Liver (tissue), 3 donors: ENCODE results near the gene FMOD.

Experiments
- FOXA2 ChIP-seq: IDR thresholded peaks from 2 replicates; pipeline ENCODE4 v1.6.1; 2016; ENCODE audit warnings: antibody characterized with exemption
- GABPA ChIP-seq, 2 donors: IDR thresholded peaks in 1 of 2; conservative IDR thresholded peaks in 1 of 2; 2 replicates each; pipeline ENCODE4 v1.6.1; 2016; ENCODE audit warnings: antibody characterized with exemption in 2 of 2, mild to moderate bottlenecking in 1 of 2, moderate library complexity in 1 of 2
- NR2F2 ChIP-seq: IDR thresholded peaks from 2 replicates; pipeline ENCODE4 v1.6.1; 2016; ENCODE audit warnings: antibody characterized with exemption
- SP1 ChIP-seq: IDR thresholded peaks from 2 replicates; pipeline ENCODE4 v1.6.1; 2018; ENCODE audit warnings: antibody characterized with exemption, mild to moderate bottlenecking
- TAF1 ChIP-seq: conservative IDR thresholded peaks from 2 replicates; pipeline ENCODE4 v1.6.1; 2016; ENCODE audit warnings: antibody characterized with exemption, mild to moderate bottlenecking
- TF ChIP-seq, protein P1 (sequence below): IDR thresholded peaks from 2 replicates; pipeline ENCODE4 v1.6.1; 2016; ENCODE audit warnings: antibody characterized with exemption
- TF ChIP-seq, protein P2 (sequence below): fragments of 150-350 bp; IDR thresholded peaks from 2 replicates; pipeline ENCODE4 v1.5.1; 2017; ENCODE audit warnings: improper control_type of control experiment, low read depth, low read length; ENCODE audit not compliant: missing input control
- TF ChIP-seq, protein P3 (sequence below): IDR thresholded peaks from 2 replicates; pipeline ENCODE4 v1.6.1; 2016; ENCODE audit warnings: antibody characterized with exemption
- TF ChIP-seq, protein P4 (sequence below): IDR thresholded peaks from 2 replicates; pipeline ENCODE4 v1.6.1; 2016; ENCODE audit warnings: antibody characterized with exemption, mild to moderate bottlenecking
- TF ChIP-seq, protein P5 (sequence below): IDR thresholded peaks from 2 replicates; pipeline ENCODE4 v1.6.1; 2016; ENCODE audit warnings: antibody characterized with exemption
- donor health status: healthy.
- donor health status: healthy.

DNA sequence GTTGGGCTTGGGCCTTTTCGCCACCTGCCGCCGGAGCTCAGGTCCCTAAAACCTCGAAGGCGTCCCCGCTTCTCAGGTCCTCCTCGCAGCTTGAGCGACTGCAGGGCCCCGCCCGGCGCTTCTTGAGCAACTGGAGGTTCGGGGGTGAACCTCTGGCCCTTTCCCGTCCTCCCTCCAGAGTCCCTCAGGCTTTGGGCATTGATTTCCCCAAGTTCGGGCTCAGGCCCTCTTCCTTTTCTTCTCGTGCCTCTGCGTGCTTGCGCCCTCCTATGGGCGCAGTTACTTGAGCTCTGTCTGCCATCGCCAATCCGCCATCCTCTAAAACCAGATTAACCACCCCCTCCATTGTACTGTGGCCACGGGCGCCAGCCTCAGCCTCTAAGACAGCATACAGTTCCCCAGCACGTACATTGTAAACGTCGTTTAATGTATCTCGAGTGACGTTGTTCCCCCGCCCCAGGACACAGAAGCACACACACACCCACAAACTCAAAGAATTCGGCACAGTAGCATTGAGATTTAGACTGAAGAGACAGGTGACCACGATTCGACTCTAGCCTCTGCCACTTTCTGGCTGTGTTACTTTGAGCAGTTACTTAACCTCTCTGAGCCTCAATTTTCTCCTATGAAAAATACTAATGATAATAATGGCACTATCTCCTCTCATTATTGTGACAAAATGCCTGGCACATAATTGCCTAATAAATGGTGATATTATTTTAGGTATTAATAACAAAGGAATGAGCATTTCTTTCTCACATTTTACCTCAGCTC is 23.1 kb downstream of the FMOD start:
- TF ChIP-seq, protein P1, sequence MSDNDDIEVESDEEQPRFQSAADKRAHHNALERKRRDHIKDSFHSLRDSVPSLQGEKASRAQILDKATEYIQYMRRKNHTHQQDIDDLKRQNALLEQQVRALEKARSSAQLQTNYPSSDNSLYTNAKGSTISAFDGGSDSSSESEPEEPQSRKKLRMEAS, result no peak
- TF ChIP-seq, protein P2, sequence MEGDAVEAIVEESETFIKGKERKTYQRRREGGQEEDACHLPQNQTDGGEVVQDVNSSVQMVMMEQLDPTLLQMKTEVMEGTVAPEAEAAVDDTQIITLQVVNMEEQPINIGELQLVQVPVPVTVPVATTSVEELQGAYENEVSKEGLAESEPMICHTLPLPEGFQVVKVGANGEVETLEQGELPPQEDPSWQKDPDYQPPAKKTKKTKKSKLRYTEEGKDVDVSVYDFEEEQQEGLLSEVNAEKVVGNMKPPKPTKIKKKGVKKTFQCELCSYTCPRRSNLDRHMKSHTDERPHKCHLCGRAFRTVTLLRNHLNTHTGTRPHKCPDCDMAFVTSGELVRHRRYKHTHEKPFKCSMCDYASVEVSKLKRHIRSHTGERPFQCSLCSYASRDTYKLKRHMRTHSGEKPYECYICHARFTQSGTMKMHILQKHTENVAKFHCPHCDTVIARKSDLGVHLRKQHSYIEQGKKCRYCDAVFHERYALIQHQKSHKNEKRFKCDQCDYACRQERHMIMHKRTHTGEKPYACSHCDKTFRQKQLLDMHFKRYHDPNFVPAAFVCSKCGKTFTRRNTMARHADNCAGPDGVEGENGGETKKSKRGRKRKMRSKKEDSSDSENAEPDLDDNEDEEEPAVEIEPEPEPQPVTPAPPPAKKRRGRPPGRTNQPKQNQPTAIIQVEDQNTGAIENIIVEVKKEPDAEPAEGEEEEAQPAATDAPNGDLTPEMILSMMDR, result peak; percentile 12
- TF ChIP-seq FOXA2 (no peak), TAF1 (no peak), SP1 (no peak), GABPA (IDR thresholded peaks at IDR 0.05 in 1 of 2, conservative IDR thresholded peaks at IDR 0.05 in 1 of 2) (no peak), NR2F2 (no peak)
- TF ChIP-seq, protein P3, sequence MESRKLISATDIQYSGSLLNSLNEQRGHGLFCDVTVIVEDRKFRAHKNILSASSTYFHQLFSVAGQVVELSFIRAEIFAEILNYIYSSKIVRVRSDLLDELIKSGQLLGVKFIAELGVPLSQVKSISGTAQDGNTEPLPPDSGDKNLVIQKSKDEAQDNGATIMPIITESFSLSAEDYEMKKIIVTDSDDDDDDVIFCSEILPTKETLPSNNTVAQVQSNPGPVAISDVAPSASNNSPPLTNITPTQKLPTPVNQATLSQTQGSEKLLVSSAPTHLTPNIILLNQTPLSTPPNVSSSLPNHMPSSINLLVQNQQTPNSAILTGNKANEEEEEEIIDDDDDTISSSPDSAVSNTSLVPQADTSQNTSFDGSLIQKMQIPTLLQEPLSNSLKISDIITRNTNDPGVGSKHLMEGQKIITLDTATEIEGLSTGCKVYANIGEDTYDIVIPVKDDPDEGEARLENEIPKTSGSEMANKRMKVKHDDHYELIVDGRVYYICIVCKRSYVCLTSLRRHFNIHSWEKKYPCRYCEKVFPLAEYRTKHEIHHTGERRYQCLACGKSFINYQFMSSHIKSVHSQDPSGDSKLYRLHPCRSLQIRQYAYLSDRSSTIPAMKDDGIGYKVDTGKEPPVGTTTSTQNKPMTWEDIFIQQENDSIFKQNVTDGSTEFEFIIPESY, result no peak
- TF ChIP-seq, protein P4, sequence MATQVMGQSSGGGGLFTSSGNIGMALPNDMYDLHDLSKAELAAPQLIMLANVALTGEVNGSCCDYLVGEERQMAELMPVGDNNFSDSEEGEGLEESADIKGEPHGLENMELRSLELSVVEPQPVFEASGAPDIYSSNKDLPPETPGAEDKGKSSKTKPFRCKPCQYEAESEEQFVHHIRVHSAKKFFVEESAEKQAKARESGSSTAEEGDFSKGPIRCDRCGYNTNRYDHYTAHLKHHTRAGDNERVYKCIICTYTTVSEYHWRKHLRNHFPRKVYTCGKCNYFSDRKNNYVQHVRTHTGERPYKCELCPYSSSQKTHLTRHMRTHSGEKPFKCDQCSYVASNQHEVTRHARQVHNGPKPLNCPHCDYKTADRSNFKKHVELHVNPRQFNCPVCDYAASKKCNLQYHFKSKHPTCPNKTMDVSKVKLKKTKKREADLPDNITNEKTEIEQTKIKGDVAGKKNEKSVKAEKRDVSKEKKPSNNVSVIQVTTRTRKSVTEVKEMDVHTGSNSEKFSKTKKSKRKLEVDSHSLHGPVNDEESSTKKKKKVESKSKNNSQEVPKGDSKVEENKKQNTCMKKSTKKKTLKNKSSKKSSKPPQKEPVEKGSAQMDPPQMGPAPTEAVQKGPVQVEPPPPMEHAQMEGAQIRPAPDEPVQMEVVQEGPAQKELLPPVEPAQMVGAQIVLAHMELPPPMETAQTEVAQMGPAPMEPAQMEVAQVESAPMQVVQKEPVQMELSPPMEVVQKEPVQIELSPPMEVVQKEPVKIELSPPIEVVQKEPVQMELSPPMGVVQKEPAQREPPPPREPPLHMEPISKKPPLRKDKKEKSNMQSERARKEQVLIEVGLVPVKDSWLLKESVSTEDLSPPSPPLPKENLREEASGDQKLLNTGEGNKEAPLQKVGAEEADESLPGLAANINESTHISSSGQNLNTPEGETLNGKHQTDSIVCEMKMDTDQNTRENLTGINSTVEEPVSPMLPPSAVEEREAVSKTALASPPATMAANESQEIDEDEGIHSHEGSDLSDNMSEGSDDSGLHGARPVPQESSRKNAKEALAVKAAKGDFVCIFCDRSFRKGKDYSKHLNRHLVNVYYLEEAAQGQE, result no peak
- TF ChIP-seq, protein P5, sequence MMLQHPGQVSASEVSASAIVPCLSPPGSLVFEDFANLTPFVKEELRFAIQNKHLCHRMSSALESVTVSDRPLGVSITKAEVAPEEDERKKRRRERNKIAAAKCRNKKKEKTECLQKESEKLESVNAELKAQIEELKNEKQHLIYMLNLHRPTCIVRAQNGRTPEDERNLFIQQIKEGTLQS, result no peak
